GM12872 (cell line): ENCODE results near the gene ACOT8.

Experiments
- TF ChIP-seq, protein P1 (sequence below): IDR thresholded peaks from 3 replicates; pipeline ENCODE4 v1.5.1; 2011; ENCODE audit warnings: low read depth, mild to moderate bottlenecking, low read length, moderate library complexity; ENCODE audit not compliant: insufficient read depth

The ACOT8 gene

DNA sequence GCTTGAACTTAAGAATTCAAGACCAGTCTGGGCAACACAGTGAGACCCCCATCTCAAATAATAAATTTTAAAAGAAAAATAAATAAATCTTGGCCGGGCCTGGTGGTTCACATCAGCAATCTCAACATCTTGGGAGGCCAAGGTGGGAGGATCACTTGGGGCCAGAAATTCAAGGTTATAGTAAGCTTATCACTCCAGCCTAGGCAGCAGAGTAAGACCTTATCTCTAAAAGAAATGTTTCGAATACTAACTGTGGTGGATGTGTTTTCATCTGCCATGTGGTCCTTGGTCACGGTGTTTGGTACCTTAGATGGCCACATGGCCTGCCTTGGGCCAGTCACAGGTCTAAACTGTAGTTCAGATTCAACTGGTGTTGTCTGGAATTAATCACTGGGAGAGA lies 39.0 kb downstream of the ACOT8 start:
- TF ChIP-seq, protein P1, sequence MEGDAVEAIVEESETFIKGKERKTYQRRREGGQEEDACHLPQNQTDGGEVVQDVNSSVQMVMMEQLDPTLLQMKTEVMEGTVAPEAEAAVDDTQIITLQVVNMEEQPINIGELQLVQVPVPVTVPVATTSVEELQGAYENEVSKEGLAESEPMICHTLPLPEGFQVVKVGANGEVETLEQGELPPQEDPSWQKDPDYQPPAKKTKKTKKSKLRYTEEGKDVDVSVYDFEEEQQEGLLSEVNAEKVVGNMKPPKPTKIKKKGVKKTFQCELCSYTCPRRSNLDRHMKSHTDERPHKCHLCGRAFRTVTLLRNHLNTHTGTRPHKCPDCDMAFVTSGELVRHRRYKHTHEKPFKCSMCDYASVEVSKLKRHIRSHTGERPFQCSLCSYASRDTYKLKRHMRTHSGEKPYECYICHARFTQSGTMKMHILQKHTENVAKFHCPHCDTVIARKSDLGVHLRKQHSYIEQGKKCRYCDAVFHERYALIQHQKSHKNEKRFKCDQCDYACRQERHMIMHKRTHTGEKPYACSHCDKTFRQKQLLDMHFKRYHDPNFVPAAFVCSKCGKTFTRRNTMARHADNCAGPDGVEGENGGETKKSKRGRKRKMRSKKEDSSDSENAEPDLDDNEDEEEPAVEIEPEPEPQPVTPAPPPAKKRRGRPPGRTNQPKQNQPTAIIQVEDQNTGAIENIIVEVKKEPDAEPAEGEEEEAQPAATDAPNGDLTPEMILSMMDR, result no peak

DNA sequence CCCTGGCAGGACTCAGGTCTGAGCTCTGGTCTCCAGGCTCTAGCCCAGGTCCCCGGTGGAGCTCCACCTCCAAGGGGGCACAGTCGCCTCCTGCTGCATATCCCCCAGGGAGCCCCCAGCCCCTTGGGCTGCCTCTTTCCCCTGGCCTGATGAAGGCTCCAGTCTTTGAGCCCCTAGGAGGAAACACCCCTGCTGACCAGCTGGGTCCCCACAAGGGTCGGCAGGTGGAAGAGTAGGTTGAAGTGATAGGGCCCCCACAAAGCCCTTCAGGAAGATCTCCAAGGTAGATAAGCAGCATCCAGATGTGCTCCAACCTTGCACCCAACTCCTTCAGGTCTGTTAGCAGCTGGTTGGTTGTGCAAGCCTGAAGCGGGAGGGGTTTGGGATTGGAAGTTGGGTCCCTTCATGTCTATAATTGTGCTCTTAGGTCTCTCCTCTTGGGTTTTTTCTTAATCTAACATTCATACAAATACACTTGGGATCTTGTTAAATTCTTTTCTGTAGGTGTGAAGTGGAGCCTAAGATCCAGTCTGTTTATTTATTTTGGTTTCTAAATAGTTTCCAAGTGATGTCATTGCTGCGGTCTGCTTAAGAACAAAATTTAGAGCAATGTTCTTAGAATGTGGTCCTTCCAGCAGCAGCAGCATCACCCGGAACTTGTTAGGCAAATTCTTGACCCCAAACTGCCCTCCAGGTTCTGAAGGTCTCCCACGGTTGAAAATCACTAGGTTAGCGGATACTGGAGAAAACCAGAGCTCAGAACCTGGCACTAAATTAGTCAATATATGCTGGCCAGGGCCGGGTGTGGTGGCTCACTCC lies 39.6 kb downstream of the ACOT8 start:
- TF ChIP-seq, protein P1, result no peak

DNA sequence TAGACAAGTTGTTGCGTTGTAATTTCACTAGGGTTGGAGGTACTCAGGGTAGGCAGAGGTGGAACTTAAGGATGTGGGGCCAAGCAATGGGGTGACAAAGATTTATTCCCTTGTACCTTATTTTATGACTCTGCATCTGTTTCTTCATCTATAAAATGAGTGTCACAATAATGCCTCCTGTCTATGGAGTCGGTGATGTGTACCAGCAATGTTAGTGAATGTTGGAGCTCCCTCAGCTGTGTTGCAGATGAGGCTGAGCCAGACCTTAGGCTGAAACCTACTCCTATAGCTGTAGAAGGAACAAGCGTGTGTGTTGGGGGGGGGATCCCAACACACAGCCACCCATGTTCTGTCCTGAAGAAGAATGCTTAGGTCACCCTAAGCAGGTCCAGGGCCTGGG lies 40.2 kb downstream of the ACOT8 start:
- TF ChIP-seq, protein P1, result no peak

DNA sequence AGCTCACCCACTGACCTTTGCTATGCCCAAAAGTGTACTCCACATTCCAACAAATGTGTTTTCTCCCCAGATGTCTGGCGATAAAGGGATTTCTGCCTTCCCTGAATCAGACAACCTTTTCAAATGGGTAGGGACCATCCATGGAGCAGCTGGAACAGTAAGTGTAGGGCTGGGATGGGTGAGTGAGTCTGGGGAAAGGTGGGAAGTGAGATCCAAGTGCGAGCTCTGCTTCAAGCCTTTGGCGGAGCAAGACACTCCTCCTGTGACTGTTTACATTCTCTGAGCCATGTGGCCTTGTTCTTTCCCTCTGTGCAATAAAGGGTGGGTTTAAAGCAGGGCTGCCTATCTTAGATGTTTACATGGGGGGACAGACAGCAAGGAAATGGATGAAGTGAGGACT lies 42.9 kb downstream of the ACOT8 start:
- TF ChIP-seq, protein P1, result no peak

DNA sequence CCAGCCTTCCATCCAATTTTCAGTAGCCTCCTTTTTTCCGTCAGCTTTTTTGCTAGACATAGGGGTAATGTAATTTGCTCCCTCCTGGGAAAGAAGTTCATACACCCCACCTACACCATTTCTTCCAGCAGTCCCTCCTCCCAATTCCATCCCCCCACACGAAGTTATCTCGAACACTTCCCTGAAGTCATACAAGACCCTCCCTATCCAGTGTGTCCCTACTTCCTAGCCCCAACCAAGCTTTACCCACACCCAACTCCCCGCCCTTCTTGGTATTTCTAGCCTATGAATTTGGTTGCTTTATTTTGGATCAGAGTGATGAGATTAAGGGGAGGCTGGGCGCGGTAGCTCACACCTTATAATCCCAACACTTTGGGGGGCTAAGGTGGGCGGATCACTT lies 43.7 kb downstream of the ACOT8 start:
- TF ChIP-seq, protein P1, result no peak

DNA sequence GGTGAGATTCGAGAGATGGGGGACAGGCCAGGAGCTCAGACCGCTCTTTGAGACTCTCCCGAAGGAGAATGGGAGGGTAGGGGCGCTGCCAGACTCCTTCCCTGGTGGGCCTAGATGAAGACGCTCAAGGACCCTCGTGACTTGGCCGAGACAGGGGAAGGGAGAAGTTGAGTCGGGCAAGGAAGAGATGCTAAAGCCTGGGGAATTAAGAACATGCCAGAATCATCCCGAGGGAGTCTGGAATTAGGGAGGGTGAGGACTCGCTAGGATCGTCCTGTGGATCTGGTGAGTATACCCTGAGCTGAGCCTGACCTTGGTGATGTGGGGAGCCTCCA lies 44.2 kb downstream of the ACOT8 start:
- TF ChIP-seq, protein P1, result no peak

DNA sequence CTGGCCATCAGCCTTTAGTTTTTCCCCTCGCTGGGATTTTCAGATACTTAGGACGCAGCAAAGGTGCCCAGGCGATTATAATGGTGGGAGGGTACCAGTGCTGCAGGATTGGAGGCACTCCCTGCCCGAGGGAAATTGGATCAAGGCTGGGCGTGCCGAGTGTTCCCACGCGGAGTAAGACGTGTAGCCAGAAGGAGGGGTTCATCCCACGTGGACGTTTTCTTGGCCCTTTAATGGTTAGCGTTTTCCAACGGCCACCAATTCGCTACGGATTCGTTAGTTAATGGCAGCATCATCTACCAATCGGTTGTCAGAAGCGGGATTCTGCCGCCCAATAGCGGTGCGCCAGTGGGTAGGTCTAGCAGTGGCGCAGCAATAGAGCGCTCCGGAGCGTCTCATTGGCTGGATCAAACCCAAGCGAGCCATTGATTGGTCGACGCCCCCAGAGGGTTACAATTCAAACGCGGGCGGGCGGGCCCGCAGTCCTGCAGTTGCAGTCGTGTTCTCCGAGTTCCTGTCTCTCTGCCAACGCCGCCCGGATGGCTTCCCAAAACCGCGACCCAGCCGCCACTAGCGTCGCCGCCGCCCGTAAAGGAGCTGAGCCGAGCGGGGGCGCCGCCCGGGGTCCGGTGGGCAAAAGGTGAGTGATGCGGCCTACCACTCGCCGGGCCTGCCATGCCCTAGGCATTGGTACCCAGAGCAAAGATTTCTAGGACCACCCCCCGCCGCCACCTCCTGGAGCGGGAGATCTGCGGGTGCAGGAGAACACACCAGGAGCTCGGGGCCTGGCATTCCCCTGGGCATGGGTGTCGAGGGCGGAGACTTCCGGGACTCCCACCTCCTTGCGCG lies 44.8 kb downstream of the ACOT8 start, which contains the start of gene UBE2C:
Gene UBE2C, plus strand, starts transcription at position 488 of the 849 bp plus-strand sequence. Its CDS starts 52 bp downstream, at position 540.
- TF ChIP-seq, protein P1, result no peak
